D721Med (cell line): ENCODE measurements around the gene CDH4.

ENCODE experiments used
- DNase-seq: peaks from one replicate; pipeline ENCODE4 v3.0.0; 2011; ENCODE audit warnings: low spot score; ENCODE audit not compliant: insufficient read length
- FAIRE-seq: peaks from 2 replicates; lab custom pipeline; 2011; peaks lifted over from hg19 to GRCh38; lab: Jason Lieb, UNC
- CTCF ChIP-seq: IDR thresholded peaks from 2 replicates; pipeline ENCODE4 v1.5.1; 2012; ENCODE audit warnings: mild to moderate bottlenecking, control low read depth; ENCODE audit not compliant: insufficient read depth; ENCODE audit errors: missing control alignments

Gene CDH4

GRCh38 chr20:61667056-61667792 is 415.2 kb downstream of the CDH4 start:
- FAIRE-seq (no peak), DNase-seq (no peak)
- TF ChIP-seq CTCF = no peak

- no peak for TF ChIP-seq CTCF
- FAIRE-seq (no peak), DNase-seq (no peak)
These were observed 416.1 kb downstream of the CDH4 start for GRCh38 chr20:61668065-61668650.

- FAIRE-seq (no peak), DNase-seq (no peak)
- no peak for TF ChIP-seq CTCF
These were observed 416.9 kb downstream of the CDH4 start for GRCh38 chr20:61668771-61669503.

- DNase-seq (no peak), FAIRE-seq (no peak)
- TF ChIP-seq CTCF = no peak
These were observed 418.2 kb downstream of the CDH4 start for GRCh38 chr20:61670274-61670673.

GRCh38 chr20:61671559-61671958 is 419.5 kb downstream of the CDH4 start:
- no peak for TF ChIP-seq CTCF
- FAIRE-seq = no peak
- no peak for DNase-seq

- DNase-seq = no peak
- TF ChIP-seq CTCF = no peak
- FAIRE-seq = no peak
These were observed 421.2 kb downstream of the CDH4 start for GRCh38 chr20:61673152-61673847.
